GM12891 (cell line): Measurements from ENCODE around the gene BICD1.

Source experiments
- POLR2A ChIP-seq: IDR thresholded peaks from 2 replicates; pipeline ENCODE4 v1.6.1; 2011; ENCODE audit warnings: low read depth, low read length, control low read depth
- POLR2AphosphoS5 ChIP-seq: IDR thresholded peaks from 2 replicates; pipeline ENCODE4 v1.6.1; 2011; ENCODE audit warnings: low read depth, low read length, control low read depth
- SPI1 ChIP-seq: IDR thresholded peaks from 2 replicates; pipeline ENCODE4 v1.6.1; 2011; ENCODE audit warnings: low read depth, low read length, control low read depth

GRCh38 chr12:32117316-32117715, 10.7 kb downstream of the BICD1 start:
- TF ChIP-seq SPI1 (no peak), POLR2A (no peak), POLR2AphosphoS5 (no peak)
